Measurements from ENCODE around the gene MED22.

MED22 gene

DNA sequence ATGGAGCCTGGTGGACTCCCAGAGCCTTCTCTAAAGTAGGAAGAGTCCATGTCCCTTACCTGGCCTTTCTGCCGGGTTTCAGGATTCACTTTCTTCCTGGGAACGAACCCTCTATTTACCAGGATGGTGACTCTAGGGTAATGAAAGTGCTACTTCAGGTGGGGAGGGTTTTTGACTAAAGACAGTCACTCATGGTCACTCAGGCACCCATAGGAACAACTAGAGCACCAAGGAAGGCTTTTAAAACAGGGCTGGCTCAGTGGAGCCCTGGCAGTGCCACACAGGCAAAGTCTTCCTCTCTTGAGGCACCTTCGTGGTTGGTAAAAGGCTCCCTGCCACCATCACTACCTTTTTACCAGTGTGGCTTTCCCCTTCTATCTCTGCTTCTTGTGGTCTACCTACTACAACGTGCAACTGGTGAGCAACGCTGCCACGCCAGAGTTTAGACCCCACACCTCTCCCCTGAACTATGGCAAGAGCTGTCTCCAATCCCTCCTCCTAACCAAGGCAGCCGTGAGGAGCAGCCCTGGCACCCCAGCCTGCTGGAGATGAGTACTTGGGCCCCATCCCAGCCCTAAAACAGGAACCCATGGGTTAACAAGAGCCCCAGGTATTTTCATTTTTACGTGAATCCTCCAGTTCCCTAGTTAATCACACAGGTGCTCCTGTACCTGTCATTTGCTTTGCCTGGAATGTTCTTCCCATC, 4.9 kb upstream of the MED22 start:
- Histone ChIP-seq H3K9ac (ENCODE audit: low read depth, low read length, poor library complexity) (no peak overlapping the region), H2BK120ac (ENCODE audit: low read depth, low read length) (no peak overlapping the region), H2BK12ac (ENCODE audit: low read length) (no peak overlapping the region), H4K91ac (ENCODE audit: low read depth, low read length, poor library complexity) (no peak overlapping the region), H4K8ac (ENCODE audit: low read depth, low read length) (peak overlapping the region; percentile 87), H3K79me1 (ENCODE audit: low read depth, low read length) (peaks cover 15% of the 10 kb centered on the region), H3K4ac (ENCODE audit: low read length) (no peak overlapping the region), H3K4me2 (ENCODE audit: insufficient read depth, low read length, poor library complexity, severe bottlenecking) (no peak overlapping the region), H2AK5ac (ENCODE audit: low read depth, low read length) (no peak overlapping the region), H3K4me3 (ENCODE audit: low read length in 2 of 2) (no peak overlapping the region), H3K9me3 (replicated peaks in 1 of 2; ENCODE audit: control insufficient read depth in 2 of 2, insufficient read depth in 1 of 2, low read depth in 1 of 2, low read length in 2 of 2) (peaks cover 0 to 5% of the 10 kb centered on the region in 2 donors), H2BK5ac (ENCODE audit: low read length) (no peak overlapping the region), H3K18ac (ENCODE audit: low read length) (no peak overlapping the region), H2AFZ (ENCODE audit: low read length) (no peak overlapping the region), H3K4me1 (ENCODE audit: control insufficient read depth in 2 of 2, insufficient read depth in 1 of 2, low read depth in 1 of 2, low read length in 2 of 2) (peaks cover 7 to 19% of the 10 kb centered on the region in 2 donors), H3K27ac (replicated peaks; ENCODE audit: low read length) (no peak overlapping the region), H3K27me3 (ENCODE audit: control insufficient read depth in 3 of 3, insufficient read depth in 3 of 3, low read depth in 1 of 3, low read length in 3 of 3) (no peaks in the 10 kb centered on the region), H3K14ac (ENCODE audit: low read length) (no peak overlapping the region), H2BK15ac (ENCODE audit: low read length) (no peak overlapping the region), H3K23ac (ENCODE audit: low read depth, low read length, poor library complexity) (no peak overlapping the region), H3K36me3 (replicated peaks in 1 of 2; ENCODE audit: control insufficient read depth in 2 of 2, insufficient read depth in 2 of 2, low read length in 2 of 2) (peaks cover 42 to 64% of the 10 kb centered on the region in 2 donors)
- no CpG with 5 or more reads among the region's 8 CpGs for WGBS, 2 donors (ENCODE audit: extremely low coverage in 2 of 2, insufficient read length in 2 of 2, insufficient replicate concordance in 1 of 2)
- no peak for DNase-seq (ENCODE audit: low spot score)

DNA sequence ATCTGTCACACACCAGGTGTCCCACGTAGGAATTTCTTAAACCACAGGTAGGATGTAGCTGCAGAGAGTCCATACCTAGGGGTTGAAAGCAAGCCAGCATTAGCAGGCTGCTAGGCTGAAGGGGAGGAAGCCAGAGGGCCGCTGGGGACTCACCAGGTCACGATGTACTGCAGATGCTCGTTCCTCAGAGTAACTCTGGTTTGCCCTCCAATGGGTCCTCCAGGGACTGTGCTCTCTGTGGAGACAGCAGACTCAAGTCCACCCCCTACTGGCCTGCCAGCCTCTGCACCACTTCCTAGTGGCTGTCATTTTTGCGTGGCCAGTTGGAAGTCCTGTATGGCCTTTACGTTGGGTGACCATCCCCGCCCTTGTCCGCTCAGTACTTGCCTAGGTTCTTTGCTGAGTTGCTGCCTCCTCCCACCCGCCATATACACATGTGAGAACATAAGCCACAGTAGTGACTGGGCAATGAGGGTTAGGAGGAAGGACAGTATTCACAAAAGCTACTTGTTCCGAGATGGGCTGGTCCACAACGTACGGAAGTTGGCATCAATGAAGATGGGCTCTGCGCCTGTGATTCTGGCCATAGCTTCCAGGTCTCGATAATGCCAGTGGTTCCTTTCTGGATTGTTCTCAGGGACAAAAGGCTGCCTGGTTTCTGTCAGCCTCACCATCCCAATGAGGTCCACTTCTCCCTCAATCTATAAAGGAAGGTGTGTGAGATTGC, 4.1 kb upstream of the MED22 start:
- Histone ChIP-seq H3K4me2 (ENCODE audit: insufficient read depth, low read length, poor library complexity, severe bottlenecking) (no peak overlapping the region), H2BK12ac (ENCODE audit: low read length) (no peak overlapping the region), H3K9ac (ENCODE audit: low read depth, low read length, poor library complexity) (no peak overlapping the region), H2AFZ (ENCODE audit: low read length) (no peak overlapping the region), H3K27me3 (ENCODE audit: control insufficient read depth in 3 of 3, insufficient read depth in 3 of 3, low read depth in 1 of 3, low read length in 3 of 3) (no peaks in the 10 kb centered on the region), H3K9me3 (replicated peaks in 1 of 2; ENCODE audit: control insufficient read depth in 2 of 2, insufficient read depth in 1 of 2, low read depth in 1 of 2, low read length in 2 of 2) (peaks cover 0 to 5% of the 10 kb centered on the region in 2 donors), H2BK5ac (ENCODE audit: low read length) (no peak overlapping the region), H3K4me1 (ENCODE audit: control insufficient read depth in 2 of 2, insufficient read depth in 1 of 2, low read depth in 1 of 2, low read length in 2 of 2) (peaks cover 4 to 14% of the 10 kb centered on the region in 2 donors), H2BK15ac (ENCODE audit: low read length) (no peak overlapping the region), H3K4me3 (ENCODE audit: low read length in 2 of 2) (no peak overlapping the region), H3K18ac (ENCODE audit: low read length) (no peak overlapping the region), H4K91ac (ENCODE audit: low read depth, low read length, poor library complexity) (no peak overlapping the region), H3K23ac (ENCODE audit: low read depth, low read length, poor library complexity) (peak overlapping the region; percentile 4), H2BK120ac (ENCODE audit: low read depth, low read length) (no peak overlapping the region), H3K14ac (ENCODE audit: low read length) (no peak overlapping the region), H4K8ac (ENCODE audit: low read depth, low read length) (no peak overlapping the region), H3K4ac (ENCODE audit: low read length) (no peak overlapping the region), H2AK5ac (ENCODE audit: low read depth, low read length) (no peak overlapping the region), H3K79me1 (ENCODE audit: low read depth, low read length) (peaks cover 12% of the 10 kb centered on the region), H3K36me3 (replicated peaks in 1 of 2; ENCODE audit: control insufficient read depth in 2 of 2, insufficient read depth in 2 of 2, low read length in 2 of 2) (peaks cover 42 to 59% of the 10 kb centered on the region in 2 donors), H3K27ac (replicated peaks; ENCODE audit: low read length) (no peak overlapping the region)
- peak; percentile 21 for DNase-seq (ENCODE audit: low spot score)
- WGBS, 2 donors (ENCODE audit: extremely low coverage in 2 of 2, insufficient read length in 2 of 2, insufficient replicate concordance in 1 of 2) = no CpG with 5 or more reads among the region's 14 CpGs

DNA sequence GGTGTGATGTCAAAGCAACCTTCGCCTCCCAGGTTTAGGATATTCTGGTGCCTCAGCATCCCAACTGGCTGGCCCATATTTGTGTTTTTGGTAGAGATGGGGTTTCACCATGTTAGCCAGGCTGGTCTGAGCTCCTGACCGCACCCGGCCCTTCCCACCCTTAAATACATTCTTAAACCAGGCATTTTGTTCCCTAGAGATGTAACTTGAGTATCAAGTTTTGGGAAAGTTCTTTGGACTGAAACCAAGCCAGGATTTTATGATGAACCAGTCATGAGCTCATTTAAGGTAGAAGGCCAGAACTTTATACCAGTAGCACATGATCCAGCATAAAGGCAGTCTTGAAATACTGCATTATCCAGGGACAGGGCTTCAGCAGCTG, 3.6 kb upstream of the MED22 start:
- Histone ChIP-seq H2BK12ac (ENCODE audit: low read length) (no peak overlapping the region), H2AFZ (ENCODE audit: low read length) (no peak overlapping the region), H3K4me2 (ENCODE audit: insufficient read depth, low read length, poor library complexity, severe bottlenecking) (no peak overlapping the region), H3K27ac (replicated peaks; ENCODE audit: low read length) (no peak overlapping the region), H3K9ac (ENCODE audit: low read depth, low read length, poor library complexity) (no peak overlapping the region), H3K36me3 (replicated peaks in 1 of 2; ENCODE audit: control insufficient read depth in 2 of 2, insufficient read depth in 2 of 2, low read length in 2 of 2) (peaks cover 42 to 60% of the 10 kb centered on the region in 2 donors), H2BK15ac (ENCODE audit: low read length) (no peak overlapping the region), H3K79me1 (ENCODE audit: low read depth, low read length) (peaks cover 13% of the 10 kb centered on the region), H2BK120ac (ENCODE audit: low read depth, low read length) (no peak overlapping the region), H4K8ac (ENCODE audit: low read depth, low read length) (no peak overlapping the region), H2AK5ac (ENCODE audit: low read depth, low read length) (no peak overlapping the region), H2BK5ac (ENCODE audit: low read length) (no peak overlapping the region), H3K4me1 (ENCODE audit: control insufficient read depth in 2 of 2, insufficient read depth in 1 of 2, low read depth in 1 of 2, low read length in 2 of 2) (peaks cover 4 to 17% of the 10 kb centered on the region in 2 donors), H4K91ac (ENCODE audit: low read depth, low read length, poor library complexity) (no peak overlapping the region), H3K27me3 (ENCODE audit: control insufficient read depth in 3 of 3, insufficient read depth in 3 of 3, low read depth in 1 of 3, low read length in 3 of 3) (no peaks in the 10 kb centered on the region), H3K23ac (ENCODE audit: low read depth, low read length, poor library complexity) (peak overlapping the region; percentile 4), H3K4ac (ENCODE audit: low read length) (no peak overlapping the region), H3K4me3 (ENCODE audit: low read length in 2 of 2) (no peak overlapping the region), H3K9me3 (replicated peaks in 1 of 2; ENCODE audit: control insufficient read depth in 2 of 2, insufficient read depth in 1 of 2, low read depth in 1 of 2, low read length in 2 of 2) (peaks cover 0 to 5% of the 10 kb centered on the region in 2 donors), H3K14ac (ENCODE audit: low read length) (no peak overlapping the region), H3K18ac (ENCODE audit: low read length) (no peak overlapping the region)
- WGBS, 2 donors (ENCODE audit: extremely low coverage in 2 of 2, insufficient read length in 2 of 2, insufficient replicate concordance in 1 of 2) = no CpG with 5 or more reads among the region's 3 CpGs
- DNase-seq (ENCODE audit: low spot score) = no peak

DNA sequence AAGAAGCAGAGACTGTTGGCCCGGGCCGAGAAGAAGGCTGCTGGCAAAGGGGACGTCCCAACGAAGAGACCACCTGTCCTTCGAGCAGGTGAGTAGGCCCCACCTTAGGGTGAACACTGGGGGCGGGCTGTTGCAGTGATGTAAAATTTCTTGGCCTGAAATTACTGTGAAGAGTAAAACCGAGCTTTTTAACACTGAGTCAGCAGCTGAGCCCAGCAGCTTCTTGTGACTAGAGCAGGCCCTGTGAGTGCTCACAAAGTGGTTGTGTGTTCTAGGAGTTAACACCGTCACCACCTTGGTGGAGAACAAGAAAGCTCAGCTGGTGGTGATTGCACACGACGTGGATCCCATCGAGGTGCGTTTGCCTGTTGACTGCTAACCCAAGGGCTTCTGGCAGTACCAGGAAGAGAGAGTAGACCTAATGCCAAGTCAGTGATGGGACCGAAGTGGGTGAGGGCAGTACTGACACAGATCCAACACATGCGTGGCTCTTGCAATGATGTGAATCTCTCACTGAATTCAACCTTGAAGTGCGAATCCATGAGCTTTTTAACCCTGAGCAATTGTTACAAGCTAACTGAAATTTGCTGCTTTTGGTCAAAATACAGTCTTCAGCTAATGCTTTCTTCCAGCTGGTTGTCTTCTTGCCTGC, 2.2 kb upstream of the MED22 start:
- no peak overlapping the region for H3K4ac ChIP-seq (ENCODE audit: low read length)
- peaks cover 54 to 74% of the 10 kb centered on the region in 2 donors for H3K36me3 ChIP-seq (replicated peaks in 1 of 2; ENCODE audit: control insufficient read depth in 2 of 2, insufficient read depth in 2 of 2, low read length in 2 of 2)
- no peak overlapping the region for H3K18ac ChIP-seq (ENCODE audit: low read length)
- no peak overlapping the region for H3K4me2 ChIP-seq (ENCODE audit: insufficient read depth, low read length, poor library complexity, severe bottlenecking)
- H3K9me3 ChIP-seq (replicated peaks in 1 of 2; ENCODE audit: control insufficient read depth in 2 of 2, insufficient read depth in 1 of 2, low read depth in 1 of 2, low read length in 2 of 2) = peaks cover 0 to 5% of the 10 kb centered on the region in 2 donors
- H4K8ac ChIP-seq (ENCODE audit: low read depth, low read length) = no peak overlapping the region
- no peak overlapping the region for H3K14ac ChIP-seq (ENCODE audit: low read length)
- no peak overlapping the region for H2AFZ ChIP-seq (ENCODE audit: low read length)
- no peak overlapping the region for H2BK120ac ChIP-seq (ENCODE audit: low read depth, low read length)
- no peak overlapping the region for H3K9ac ChIP-seq (ENCODE audit: low read depth, low read length, poor library complexity)
- no peak overlapping the region for H4K91ac ChIP-seq (ENCODE audit: low read depth, low read length, poor library complexity)
- H3K27ac ChIP-seq (replicated peaks; ENCODE audit: low read length) = no peak overlapping the region
- no peak overlapping the region for H2AK5ac ChIP-seq (ENCODE audit: low read depth, low read length)
- peak overlapping the region in 1 of 2 donors; percentile 100 for H3K4me3 ChIP-seq (ENCODE audit: low read length in 2 of 2)
- peaks cover 7 to 15% of the 10 kb centered on the region in 2 donors for H3K4me1 ChIP-seq (ENCODE audit: control insufficient read depth in 2 of 2, insufficient read depth in 1 of 2, low read depth in 1 of 2, low read length in 2 of 2)
- no peak overlapping the region for H2BK12ac ChIP-seq (ENCODE audit: low read length)
- no peaks in the 10 kb centered on the region for H3K27me3 ChIP-seq (ENCODE audit: control insufficient read depth in 3 of 3, insufficient read depth in 3 of 3, low read depth in 1 of 3, low read length in 3 of 3)
- no peak for DNase-seq (ENCODE audit: low spot score)
- WGBS, 2 donors (ENCODE audit: extremely low coverage in 2 of 2, insufficient read length in 2 of 2, insufficient replicate concordance in 1 of 2) = no CpG with 5 or more reads among the region's 15 CpGs
- no peak overlapping the region for H3K23ac ChIP-seq (ENCODE audit: low read depth, low read length, poor library complexity)
- peaks cover 24% of the 10 kb centered on the region for H3K79me1 ChIP-seq (ENCODE audit: low read depth, low read length)
- H2BK15ac ChIP-seq (ENCODE audit: low read length) = no peak overlapping the region
- no peak overlapping the region for H2BK5ac ChIP-seq (ENCODE audit: low read length)
